NCI-H1417 treated with DMSO at 0.1 percent for 48 hours (cell line): ENCODE measurements around the gene RPL22.

Experiments used
- DNase-seq: peaks from one replicate; lab custom pipeline; 2025; lab: John Stamatoyannopoulos, UW

The RPL22 gene

DNA sequence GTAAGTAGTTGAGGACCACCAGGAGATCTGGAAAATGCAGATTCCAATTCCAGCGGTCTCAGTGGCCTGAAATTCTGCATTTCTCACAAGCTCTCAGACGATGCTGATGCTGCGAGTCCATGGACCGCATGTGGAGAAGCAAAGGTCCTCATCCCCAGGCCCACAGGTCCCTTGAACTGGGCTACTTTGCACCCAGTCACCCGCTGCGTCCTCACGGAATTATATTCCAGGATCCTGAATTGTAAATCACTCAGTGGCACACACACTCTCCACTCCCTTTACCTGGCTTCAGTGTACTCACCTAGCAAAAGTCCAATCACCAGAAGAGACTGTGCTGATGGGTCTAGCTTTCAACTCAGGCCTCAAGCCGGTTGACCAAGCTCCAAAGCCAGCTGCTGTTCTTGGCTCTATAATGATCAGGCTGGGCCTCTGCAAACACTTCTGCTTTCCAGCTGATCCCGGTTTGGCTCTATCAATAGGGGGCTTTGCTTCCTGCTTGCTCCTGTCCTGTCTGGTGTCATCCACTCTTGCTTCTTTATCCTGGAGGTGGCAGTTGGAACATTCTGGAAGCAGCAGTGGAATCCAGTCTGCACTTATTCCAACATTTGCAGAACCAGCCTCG lies 904 bp upstream of the RPL22 start:
- DNase-seq, result no peak

DNA sequence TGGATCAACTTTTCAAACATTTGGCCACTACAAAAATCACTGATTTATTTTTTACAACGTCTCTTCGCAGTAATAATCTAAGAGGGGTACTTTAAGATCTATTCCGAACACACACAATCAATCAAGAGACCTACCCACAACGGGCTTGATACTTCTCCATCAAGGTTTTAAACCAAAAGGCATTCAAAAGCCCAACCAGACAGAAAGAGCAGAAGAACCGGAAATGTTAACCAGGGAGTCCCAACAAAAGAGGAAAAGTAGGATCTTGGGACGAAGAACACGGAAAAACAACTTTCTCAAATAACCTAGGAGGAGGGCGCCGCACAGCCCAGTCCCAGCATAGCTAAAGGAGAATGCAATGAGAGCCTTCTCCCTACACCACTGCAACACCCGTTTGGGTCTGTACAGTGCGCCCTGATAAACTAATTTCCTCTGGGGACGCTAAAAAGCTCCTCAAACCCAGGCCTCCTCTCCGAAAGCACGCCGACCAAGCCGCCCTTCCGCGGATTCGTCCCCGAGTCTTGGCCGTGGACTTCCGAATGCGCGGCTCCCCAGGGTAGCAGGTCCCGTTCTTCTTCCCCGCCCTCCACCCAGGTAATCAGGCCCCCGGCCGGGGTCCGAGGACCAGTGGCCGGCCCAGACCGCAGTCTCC lies 623 bp downstream of the RPL22 start:
- DNase-seq, result no peak

DNA sequence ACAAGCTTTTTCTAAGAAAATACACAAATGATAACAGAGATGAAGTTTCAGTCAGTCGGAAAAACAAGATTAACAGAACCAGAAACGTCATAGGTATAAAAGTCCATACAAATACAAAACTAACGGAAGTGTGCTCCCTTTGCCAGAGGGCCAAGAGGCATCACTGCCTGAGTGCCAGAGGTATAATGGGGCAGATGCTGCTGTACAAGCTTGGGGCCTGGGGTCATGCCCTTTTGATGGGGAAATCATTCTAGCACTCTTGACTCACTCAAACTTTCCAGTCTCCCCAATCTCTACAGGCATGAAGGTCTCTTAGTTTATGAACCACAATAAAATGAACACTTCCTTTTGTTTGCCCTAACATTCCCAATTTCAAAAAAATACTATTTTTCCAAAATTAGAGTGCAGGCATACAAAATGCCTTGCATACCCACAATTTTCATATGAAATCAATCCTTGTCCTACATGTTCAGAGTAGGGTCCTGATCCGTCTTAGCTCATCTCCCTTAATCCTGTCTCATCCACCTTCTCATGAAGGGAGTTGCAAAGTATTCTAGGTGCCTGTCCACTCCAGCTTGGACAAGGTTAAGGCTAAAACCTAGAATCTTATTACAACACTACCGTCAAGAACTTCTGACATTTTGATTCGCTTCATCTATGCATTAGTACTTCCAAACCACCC lies 1.5 kb downstream of the RPL22 start:
- no peak for DNase-seq

DNA sequence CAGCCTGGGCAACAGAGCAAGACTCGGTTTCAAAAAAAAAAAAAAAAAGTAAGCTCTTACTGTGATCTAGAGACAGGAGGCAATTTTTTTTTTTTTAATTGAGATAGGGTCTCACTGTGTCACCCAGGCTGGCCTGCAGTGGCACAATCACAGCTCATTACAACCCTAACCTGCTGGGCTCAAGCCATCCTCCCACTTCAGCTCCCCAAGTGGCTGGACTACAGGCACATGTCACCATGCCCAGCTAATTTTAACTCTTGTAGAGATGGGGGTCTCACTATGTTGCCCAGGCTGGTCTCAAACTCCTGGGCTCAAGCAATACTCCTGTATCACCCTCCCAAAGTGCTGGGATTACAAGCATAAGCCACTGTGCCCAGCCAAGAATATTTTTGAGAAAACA lies 7.4 kb downstream of the RPL22 start:
- DNase-seq, result no peak

DNA sequence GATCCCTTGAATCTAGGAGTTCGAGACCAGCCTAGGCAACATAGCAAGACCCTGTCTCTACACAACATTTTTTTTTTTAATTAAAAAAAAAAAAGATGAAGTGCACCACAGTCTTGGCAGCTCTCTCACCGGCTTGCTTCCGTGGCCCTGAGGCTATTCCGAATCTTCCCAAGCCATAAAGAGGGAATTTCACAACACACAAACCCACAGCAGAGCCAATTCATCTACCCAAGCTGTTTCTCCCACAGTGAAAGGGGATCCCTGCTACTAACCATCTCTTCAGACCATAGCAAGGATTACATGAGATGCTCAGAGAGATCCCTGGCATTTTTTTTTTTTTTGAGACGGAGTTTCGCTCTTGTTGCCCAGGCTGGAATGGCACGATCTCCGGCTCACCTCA lies 10.9 kb downstream of the RPL22 start:
- DNase-seq, result no peak

DNA sequence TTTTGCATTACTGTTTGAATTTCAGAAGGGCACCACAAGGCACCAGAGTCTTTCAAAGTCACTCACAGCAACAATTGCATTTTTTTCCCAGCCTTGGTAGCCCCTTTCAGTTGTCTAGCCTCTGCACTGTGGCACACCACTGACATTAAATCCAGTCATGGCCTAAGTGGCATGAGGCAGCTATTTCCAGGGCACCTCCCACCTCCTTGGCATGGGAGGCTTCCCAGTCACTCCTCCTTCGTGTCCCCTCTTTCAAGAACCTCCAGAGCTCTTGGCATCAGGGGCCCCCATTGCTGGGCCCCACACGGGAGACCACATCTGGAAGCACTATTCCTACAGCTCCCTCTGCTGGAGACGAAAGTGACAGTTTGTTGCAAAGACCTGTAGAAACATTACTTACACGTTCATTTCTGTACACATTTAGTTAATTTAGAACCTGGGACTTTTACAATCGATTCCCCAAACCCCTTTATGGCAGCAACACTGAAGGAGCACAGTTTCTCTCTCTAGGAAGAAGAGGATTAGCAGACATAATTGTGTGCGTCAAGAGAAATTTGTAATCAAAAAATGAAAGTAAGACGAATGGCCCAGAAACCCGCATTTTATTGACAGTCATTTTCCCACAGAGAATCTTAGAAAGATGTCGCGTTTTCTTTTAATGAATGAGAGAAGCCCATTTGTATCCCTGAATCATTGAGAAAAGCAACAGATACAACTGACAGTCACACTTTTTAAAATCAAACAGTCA lies 13.6 kb downstream of the RPL22 start:
- no peak for DNase-seq

DNA sequence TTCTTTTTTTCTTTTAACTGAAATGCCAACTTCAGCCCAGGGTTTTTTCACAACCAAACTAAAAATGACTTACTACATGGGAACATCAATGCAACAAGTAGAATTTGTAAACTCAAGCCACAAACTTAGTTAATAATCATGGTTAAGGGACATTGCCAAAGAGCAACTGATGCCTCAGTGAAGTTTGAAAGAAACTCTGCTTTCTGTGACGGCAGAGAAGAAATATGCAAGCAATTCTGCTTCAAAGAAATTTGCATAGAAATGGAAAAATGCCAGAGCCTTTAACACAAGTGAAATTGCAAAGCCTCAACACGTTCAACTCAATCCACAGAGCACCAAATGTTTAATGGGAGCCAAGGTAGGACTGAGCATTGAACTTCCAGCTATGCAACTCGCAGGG lies 14.2 kb downstream of the RPL22 start:
- no peak for DNase-seq

DNA sequence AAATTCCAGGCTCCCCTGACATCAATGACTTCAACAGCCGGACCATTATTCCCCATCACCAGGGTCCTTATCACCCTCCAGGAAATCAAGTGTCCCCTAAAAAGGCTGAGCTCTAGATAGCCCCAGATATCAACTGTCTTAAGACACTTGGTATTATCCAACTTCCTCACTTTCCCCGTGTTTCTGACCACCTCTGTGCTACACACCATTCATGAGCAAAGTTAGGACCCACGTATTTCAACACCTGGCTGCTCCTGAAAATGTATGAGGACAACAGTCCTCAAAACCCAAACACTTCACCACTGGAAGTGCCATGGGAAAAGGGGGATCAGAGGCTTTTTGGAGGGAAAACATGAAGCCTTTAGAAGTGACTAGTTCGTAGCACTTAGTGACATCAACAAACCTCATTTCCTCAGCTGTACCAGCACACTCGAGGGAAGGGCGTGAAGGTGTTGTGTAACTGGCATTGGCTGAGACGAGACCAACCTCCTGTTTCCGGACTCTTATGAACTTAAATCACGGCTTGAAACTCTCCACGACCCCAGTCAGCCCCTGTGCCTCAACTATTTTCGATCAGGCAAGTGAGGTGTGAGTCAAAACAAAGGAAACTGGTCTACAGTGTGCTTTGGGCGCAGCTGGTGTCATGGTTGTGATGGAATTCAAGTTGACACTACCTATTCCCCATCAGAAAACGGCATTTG lies 15.2 kb downstream of the RPL22 start:
- no peak for DNase-seq

DNA sequence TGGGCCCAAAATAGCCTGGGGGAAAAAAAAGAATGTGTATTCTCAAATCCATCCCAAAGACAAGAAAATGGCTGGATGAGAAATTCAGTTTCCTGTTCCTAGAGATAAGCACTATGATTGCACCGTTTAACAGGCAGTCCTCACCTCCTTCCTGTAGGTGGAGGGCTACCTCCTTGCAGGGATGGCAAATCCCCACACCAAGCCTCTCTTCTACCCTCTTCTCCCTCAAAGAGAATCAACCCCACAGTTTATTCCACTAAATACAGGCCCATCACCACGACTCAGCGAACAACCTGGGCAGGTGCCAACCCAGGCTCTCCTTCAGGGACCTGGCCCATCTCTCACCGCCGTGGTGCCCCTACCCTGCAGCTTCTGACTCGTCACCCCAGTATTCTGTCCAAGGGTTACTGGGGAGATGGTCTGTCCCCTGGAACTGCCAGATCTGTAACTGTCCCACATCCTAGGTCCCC lies 15.8 kb downstream of the RPL22 start:
- no peak for DNase-seq

DNA sequence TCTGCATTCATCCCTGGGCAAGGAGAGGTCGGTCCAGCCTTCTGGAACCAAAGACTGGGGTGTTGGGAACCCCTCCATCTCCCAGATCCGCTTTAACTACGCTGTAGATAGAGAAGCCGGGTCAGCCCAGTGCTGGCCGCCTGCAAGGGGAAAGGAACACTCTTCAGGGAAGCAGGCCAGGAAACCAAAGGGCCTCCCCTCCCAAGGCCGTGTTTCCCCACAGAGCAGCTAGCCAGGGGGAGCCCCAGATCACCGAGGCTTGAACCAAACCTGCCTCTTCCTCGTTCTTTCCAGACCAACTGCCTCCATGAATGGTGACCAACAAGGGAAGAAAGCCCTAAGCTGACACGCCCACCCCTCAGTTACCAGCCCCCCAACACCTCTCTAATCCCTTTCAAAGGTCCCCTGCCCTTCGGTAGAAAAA lies 18.0 kb downstream of the RPL22 start:
- DNase-seq, result no peak

DNA sequence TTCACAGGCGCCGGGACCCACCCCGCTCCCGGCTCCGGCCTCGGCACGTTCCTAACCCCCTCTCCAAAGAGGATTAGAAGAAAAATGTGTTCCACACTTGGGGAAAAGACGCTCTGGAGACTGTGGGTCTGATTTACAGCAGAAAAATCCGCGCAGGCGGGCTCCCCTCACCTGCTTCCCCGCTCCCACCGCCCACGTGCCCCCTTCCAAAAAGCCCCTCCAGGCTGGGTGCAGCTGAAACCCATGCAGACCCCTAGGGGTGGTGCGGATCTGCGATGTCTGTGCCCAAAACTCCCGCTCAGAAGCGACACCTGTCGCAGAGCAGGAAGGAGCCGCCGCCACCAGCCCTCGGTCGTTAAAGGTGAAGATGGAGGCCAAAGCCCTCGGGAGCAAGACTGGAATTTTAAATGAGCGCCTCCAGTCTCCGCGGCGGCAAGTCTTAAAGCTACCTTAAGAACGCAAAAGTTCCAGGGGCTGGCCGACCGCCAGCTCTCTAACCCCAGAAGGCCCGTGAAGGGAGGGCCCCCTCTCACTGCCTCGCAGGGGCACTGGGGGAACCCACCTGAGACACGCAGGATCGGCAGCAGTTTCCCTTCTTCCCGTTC lies 18.6 kb downstream of the RPL22 start:
- DNase-seq, result no peak

DNA sequence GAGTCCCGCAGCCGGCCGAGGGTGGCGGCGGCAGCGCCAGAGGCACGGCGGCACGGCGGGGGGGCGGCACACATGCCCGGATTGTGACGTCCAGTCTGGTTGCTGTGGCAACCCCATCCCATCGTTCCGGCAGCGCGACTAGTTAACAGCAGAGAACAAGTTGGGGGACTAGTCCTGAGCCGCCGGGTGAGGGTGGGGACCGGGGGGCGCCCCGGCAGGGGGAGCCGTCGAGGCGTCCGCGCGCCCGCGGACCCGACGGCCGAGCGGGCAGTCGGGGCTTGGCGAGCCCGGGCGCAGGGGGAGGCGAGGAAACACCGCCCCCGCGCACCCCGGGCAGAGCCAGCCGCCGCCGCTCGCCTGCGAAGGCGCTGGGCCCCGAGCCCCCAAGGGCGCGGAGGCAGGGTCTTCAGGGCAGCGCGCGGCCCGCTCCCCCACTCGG lies 19.1 kb downstream of the RPL22 start, which contains the start of gene CHD5:
TSS of gene CHD5 (minus strand) at position 54 of the 439 bp plus-strand sequence. CDS start 298 bp downstream, outside the sequence.
- no peak for DNase-seq

DNA sequence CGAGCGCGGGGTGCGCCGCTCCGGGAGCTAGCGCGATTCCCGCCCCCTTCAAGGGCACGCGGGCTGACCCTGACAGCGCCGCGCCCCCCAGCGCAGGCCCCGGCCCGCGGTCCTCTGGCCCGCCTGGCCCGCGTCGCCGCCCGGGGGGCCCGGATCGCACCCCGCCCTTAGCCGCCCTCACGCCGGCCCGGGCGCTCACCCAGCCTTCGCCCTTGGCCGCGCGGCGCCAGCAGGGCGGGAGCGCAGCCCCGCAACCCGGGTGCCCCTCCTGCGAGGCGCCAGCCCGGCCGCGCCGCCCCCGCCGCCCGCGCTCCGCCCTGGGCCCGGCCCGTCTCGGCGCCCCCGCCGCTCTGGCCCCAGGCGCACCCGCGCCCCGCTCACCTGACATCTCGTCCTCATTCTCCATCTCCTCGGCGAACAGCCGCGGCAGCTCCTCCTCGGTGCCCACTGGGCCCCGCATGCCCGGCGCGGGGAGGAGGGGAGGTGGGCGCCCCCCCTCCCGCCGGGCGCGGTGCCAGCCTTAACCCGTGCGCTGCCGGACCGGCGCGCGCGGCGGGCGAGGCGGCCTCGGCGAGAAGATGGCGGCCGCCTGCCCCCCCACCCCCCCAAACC lies 19.7 kb downstream of the RPL22 start:
- DNase-seq, result no peak

DNA sequence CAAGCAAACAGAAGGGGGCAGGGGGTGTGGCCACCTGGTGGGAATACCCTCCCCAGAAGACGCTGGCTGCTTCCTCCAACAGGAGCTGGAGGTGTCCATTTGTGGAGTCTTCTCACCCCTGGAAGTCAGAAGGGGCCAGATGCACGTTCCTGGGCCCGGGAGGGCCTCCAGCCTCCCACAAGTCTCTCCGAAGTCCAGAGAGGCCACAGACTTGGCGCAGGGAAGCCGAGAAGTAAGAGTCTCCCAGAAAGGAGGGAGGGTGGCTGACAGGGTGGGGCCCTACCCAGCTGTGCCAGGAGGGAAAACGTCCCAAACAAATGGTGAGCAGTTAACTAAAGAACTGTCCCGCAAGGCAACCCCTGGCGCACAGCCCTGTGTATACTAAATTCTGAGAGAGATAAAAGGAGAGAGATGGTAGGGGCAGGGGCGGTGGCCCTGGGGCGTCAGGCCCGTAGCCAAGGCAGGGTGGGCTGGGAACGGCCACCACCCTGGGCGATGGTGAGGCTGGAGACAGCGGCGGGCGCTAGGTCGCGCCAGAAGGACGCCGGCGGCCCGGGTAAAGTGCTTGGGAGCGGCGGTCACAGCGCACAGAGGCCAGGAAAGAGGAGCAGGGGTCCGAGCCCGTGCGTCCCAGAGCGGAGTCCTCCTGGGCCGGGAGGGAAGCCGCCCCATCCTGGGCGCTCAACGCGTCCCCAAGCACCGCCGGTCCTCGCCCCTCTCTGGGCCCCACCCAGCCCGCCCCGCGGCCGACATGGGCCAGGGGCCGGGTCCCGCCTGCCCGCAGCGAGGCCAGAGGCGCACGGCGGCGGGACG lies 20.4 kb downstream of the RPL22 start:
- no peak for DNase-seq

DNA sequence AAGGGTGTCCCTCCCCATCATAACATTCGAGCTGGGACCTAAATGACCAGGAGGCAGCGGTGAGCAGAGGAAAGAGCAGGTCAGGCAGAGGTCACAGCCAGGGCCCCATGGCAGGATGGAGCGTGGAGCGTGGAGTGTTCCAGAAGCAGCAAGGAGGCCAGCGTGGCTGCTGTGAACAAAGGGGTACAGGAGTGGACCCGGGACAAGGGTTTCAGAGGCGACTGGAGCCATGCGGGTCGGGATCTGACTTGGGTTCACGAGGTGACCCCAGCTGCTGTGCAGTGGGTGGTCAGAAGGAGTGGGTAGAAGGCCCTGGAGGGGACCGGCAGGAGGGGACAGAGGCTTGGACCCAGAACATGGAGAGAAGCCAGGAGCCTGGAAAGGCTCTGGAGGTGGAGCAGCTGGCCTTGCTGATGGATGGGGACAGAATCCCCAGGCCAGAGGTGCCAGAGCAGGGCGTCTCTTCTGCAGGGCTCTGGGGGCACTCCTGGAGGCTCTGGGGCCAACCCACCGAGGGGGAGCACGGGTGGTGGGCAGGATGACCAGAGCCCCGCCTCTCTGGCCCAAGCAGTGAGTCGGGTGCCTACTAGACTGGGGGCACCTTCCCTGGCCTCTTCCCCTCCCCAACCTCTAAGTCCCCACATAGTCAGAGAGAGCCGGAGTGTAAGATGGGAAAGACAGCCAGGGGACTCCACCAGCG lies 21.6 kb downstream of the RPL22 start:
- no peak for DNase-seq

DNA sequence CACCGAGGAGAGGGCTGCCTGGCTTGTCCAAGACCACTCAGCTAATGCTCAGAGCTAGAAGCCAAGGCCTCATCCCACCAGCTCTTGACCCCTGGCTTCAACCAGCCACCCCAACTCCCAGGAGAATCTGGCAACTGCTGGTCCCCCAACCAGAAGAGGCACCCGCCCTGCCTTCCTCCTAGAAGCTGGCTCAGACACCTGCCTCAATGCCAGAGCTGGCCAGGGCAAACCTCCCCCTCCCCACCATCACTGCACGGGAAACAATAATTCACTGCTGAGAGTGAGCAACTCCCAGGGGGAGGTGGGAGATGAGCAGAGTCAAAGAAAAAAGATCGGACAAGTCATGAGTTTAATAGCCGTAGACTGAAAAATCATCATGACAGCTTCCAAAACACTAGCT lies 22.6 kb downstream of the RPL22 start:
- no peak for DNase-seq

DNA sequence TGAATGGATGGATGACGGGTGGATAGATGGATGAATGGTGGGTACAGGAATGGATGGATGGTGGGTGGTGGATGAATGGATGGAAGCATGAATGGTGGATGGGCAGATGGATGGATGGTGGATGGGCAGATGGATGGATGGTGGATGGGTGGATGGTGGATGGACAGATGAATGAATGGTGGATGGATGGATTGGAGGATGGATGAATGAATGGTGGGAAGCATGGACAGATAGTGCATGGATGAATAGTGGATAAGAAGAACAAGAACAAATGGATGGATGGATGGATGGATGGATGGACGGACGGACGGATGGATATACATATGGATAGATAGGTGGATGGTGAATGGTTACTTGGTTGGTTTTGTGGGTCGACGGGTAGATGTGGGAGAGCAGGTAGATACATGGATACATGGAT lies 24.0 kb downstream of the RPL22 start:
- no peak for DNase-seq

DNA sequence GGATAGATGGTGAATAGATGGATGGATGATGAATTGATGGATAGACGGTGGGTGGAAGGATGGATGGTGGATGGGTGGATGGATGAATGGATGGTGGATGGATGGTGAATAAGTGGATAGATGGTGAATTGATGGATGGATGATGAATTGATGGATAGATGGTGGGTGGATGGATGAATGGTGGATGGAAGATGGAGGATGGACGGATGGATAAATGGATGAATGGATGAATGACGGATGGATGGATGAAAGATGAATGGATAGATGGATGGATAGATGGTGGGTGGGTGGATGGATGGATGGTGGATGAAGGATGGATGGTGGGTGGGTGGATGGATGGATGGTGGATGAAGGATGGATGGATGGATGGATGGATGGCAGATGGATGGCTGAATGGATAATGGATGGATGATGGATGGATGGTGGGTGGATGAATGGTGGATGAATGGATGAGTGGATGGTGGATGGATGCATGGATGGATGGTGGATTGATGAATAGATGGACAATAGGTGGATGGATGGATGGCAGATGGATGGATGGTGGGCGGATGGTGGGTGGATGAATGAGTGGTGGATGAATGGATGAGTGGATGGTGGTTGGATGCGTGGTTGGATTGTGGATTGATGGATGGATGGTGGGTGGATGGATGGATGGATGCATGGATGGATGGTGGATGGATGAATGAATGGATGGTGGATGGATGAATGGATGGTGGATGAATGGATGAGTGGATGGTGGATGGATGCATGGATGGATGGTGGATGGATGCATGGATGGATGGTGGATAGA lies 24.6 kb downstream of the RPL22 start:
- DNase-seq, result no peak

DNA sequence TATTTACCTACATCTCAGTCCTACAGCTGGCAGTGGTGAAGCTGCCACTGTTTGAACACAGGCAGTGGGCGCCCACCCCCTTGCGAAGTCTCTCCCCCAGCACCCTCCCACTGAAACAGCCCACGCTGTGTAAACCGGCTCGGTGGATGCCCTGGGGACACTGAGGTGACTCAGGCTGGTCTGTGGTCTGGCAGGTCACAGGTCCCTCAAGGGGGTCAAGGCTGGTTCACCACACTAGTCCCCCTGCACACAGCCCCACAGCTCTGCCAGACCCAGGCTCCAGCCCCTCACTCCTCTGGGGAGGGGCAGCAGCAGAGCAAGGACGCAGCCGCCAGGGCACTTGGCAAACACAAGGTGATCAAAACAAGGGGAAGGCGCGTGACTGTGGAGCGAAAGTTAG lies 26.8 kb downstream of the RPL22 start:
- DNase-seq, result no peak
